A673 (cell line): ENCODE data around the gene PACS1.

Experiments used
- EZH2 ChIP-seq: fragments of 200-600 bp; sonication (generic); IDR thresholded peaks from 2 replicates; pipeline ENCODE4 v1.6.1; 2017; ENCODE audit warnings: borderline replicate concordance, low read depth, mild to moderate bottlenecking, mixed read lengths, antibody characterized with exemption, low read length; ENCODE audit not compliant: poor library complexity, severe bottlenecking
- TF ChIP-seq, protein P1 (sequence below): fragments of 300-800, 200-600 bp; sonication (generic); conservative IDR thresholded peaks from 2 replicates; pipeline ENCODE4 v1.5.1; 2017; ENCODE audit warnings: low read depth, mild to moderate bottlenecking, antibody characterized with exemption, low read length, moderate library complexity, mixed read lengths

DNA sequence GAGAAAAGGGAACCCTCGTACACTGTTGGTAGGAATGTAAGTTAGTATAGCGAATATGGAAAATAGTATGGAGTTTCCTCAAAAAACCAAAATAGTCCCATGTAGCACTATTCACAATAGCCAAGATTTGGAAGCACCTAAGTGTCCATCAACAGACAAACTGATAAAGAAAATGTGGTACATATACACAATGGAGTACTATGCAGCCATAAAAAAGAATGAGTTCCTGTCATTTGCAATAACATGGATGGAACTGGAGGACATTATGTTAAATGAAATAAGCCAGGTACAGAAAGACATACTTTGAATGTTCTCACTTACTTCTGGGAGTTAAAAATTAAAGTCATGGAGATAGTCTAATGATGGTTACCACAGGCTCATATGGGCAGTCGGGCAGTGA lies 134.3 kb downstream of the PACS1 start:
- TF ChIP-seq, protein P1, sequence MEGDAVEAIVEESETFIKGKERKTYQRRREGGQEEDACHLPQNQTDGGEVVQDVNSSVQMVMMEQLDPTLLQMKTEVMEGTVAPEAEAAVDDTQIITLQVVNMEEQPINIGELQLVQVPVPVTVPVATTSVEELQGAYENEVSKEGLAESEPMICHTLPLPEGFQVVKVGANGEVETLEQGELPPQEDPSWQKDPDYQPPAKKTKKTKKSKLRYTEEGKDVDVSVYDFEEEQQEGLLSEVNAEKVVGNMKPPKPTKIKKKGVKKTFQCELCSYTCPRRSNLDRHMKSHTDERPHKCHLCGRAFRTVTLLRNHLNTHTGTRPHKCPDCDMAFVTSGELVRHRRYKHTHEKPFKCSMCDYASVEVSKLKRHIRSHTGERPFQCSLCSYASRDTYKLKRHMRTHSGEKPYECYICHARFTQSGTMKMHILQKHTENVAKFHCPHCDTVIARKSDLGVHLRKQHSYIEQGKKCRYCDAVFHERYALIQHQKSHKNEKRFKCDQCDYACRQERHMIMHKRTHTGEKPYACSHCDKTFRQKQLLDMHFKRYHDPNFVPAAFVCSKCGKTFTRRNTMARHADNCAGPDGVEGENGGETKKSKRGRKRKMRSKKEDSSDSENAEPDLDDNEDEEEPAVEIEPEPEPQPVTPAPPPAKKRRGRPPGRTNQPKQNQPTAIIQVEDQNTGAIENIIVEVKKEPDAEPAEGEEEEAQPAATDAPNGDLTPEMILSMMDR, result no peak
- TF ChIP-seq EZH2, result no peak
